ENCODE measurements around the gene SPSB3.

GRCh38 chr16:1772362-1772907, 9.9 kb downstream of the SPSB3 start, which contains the start of gene EME2:
- TF ChIP-seq CTCF (IDR thresholded peaks at IDR 0.05) (no peak), POLR2A (IDR thresholded peaks at IDR 0.05) (no peak)
